GM21381 (cell line): ENCODE measurements around the gene TPCN1.
"Not testable (repeated sequence)": the region's sequence is repeated elsewhere in the genome, so short reads cannot be mapped to it uniquely, and the experiment has no call there.

Source experiments
- ATAC-seq: cut with Tn5 transposase; IDR thresholded peaks from one replicate; pipeline ENCODE4 v1.9.1; 2021; ENCODE audit warnings: mild to moderate bottlenecking, moderate library complexity; ENCODE audit not compliant: unreplicated experiment

TPCN1 gene

DNA sequence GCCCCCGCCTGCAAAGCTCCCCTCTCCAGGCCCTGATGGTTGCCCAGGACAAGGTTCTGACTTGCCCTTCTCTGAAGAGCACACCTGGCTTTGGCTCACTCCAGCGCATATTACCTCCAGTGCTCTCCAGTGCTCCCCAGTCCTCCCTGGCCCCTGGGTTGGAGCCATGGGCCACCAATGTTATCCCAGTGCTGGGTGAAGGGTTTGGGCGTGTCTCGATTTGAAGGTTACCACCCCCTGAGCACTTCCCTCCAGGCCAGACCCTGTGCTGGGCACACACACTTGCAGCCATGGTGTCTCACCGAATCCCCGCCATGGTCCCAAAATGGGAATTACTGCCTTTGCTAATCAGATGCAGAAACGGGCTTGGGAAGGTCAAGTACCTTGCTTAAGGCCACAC, 24.7 kb upstream of the TPCN1 start:
- ATAC-seq, result no peak

- peak; percentile 75 for ATAC-seq
Measured at GRCh38 chr12:113196990-113197389, 24.3 kb upstream of the TPCN1 start.

GRCh38 chr12:113197518-113198077, 23.7 kb upstream of the TPCN1 start:
- ATAC-seq, result no peak

- no peak for ATAC-seq
Measured at GRCh38 chr12:113198296-113198695, 23.0 kb upstream of the TPCN1 start.

DNA sequence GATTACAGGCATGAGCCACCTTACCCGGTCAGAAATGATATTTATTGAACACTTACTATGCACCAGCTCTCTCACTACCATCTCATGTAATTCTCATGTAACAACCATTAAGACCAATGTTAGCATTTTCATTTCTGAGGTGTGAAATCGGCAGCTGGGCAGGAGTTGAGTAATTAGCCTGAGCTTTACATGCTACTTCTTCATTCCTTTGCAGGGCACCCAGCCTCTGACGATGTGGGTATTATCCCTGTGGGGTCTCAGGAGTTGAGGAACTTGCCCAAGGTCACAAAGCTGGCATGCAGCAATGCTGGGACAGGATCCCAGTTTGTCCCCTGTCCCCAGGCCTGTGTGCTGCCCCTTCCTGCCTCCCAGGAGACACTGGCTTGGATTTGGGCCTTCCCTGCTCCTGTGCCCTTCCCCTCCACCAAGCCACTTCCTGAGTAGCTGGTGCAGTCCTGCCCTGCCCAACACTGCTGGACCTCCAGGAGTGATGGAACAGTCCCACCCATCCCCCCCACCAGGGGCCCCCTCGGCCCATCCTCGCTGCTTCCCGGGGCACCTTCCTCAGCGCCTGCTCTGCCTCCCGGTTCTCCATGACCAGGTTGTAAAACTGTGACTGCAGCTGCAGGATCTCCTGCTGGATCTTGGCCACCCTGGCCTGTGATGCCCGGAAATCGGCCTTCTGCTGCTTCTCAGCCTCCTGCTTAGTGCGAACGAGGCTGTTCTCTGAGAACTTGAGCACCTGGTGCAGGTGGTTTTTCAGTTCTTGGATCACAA, 21.1 kb upstream of the TPCN1 start:
- ATAC-seq, result no peak

DNA sequence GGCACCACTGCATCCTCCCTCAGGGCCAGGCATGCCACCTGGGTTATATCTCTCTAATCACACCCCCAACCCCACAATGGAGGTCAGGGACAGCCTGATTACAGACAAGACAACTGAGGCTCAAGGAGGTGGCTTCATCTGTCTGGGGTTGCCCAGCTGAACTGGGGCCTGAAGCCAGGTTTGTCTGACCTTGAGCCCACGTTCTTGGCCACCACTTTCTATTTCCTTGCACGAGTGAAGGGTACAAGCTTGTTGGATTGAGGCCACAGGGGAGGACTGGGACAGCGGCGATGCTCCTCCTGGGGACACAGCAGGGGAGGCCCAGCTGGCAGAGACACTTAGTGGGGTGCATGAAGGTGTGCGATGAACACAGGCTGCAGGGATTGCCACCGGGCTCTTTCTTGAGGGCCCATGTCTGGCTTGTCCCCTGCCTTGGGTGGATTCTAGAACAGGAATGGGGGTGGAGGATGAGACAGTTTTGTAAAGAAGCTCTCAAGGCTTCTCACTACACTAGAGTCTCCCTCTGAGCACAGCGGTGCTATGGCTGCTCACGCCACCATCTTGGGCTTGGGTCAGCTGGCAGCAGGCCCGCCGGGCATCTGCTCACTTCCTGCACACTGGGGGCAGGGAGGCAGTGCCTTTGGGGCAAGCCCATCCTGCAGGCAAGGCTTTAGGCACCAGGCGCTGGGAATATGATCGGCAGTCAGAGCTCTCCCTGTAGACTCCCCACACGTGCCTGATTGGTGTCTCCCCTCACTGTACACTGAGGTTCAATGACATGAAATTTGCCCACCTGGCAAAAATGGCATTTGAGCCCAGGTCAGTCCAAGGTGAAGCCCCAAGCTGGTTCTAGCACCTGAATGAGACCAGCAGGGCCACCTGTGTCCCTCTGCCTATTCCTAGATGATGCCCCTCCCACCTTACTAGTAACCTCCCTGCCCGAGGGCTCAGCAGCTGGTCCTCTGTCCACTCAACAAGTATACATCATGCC, 19.8 kb upstream of the TPCN1 start:
- no peak for ATAC-seq

DNA sequence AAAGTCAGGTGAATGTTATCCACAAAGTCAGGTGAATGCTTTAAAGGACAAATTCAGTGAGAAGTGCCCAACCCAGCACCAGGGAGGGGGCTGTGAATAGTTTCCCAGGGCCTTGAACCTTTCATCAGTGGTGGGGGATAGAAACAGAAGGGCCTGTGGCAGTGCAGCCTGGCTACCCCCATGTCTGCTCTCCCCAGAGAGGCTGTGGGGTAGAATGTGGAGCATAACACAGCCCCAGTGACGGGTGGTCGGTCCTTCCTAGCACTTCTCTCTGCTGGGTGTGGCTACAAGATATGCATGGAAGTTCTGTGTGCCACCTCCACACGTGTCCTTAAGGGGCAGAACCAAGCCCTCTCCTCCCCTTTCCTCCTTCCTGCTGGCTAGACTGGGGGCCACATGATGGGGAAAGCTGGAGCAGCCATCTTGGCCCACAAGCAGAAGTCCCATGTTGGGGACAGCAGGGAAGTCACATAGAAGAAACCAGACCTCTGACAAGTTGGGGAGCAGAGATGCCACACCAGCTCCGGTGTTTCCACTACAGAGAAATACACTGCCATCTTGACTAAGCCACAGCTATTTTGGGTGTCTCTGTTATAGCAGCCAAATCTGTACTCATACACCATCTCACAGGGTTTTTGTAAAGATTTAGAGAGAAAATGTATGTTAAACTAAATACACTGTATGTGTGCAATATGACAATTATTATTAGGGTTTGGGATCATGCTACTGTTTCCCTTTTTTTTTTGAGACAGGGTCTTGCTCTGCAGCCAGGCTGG, 18.8 kb upstream of the TPCN1 start:
- no peak for ATAC-seq

DNA sequence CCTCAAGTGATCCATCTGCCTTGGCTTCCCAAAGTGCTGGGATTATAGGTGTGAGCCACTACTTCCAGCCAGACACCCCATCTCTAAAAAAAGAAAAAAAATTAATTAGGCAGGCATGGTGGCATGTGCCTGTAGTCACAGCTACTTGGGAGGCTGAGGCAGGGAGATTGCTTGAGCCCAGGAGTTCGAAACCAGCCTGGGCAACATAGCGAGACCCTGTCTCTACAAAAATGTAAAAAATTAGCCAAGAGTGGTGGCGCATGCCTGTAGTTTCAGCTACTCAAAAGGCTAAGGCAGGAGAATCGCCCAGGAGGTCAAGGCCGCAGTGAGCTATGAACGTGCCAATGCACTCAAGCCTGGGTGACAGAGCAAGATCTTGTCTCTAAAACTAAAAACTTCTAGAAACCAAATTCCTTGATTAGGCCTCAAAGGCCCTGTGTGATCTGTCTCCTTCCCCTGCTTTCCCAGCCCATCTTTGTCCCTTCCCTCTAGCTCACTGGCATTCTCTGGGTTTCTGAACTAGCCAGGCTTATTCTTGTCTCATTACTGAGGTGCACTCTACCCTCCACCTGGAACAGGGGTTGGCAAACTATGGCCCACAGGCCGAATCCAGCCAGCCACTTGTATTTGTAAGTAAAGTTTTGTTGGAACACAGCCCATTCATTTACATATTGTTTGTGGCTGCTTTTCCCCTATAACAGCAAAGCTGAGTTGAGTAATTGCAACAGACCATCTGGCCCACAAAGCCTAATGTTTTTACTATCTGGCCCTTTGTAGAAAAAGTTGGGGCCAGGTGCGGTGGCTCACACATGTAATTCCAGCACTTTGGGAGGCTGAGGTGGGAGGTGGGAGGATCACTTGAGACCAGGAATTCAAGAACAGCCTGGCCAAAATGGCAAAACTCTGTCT, 17.2 kb upstream of the TPCN1 start:
- ATAC-seq, result no peak

DNA sequence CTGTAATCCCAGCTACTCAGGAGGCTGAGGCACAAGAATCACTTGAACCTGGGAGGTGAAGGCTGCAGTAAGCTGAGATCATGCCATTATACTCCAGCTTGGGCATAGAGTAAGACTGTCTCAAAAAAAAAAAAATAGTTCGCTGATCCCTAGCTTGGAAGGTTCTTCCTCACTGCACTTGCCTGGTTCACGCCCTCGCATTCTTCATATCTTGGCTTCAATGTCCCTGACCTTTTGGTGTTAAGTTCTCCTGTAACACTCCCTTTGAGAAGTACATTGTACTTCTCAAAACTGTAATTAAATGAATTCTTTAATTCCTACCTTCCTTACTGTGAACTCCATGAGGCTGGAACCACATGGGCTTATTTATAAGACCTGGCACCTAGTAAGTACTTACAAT, 16.5 kb upstream of the TPCN1 start:
- ATAC-seq, result no peak

DNA sequence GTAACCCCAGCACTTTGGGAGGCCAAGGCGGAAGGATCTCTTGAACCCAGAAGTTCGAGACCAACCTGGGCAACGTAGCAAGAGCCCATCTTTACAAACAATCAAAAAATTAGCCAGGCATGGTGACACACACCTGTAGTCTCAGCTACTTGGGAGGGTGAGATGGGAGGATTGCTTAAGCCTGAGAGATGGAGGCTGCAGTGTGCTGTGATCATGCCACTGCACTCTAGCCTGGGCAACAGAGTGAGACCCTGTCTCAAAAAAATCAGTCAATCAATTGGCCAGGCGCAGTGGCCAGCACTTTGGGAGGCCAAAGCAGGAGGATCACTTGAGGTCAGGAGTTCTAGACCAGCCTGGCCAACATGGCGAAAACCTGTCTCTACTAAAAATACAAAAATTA, 14.5 kb upstream of the TPCN1 start:
- ATAC-seq, result not testable (repeated sequence)

GRCh38 chr12:113207613-113208040, 13.6 kb upstream of the TPCN1 start:
- no peak for ATAC-seq

DNA sequence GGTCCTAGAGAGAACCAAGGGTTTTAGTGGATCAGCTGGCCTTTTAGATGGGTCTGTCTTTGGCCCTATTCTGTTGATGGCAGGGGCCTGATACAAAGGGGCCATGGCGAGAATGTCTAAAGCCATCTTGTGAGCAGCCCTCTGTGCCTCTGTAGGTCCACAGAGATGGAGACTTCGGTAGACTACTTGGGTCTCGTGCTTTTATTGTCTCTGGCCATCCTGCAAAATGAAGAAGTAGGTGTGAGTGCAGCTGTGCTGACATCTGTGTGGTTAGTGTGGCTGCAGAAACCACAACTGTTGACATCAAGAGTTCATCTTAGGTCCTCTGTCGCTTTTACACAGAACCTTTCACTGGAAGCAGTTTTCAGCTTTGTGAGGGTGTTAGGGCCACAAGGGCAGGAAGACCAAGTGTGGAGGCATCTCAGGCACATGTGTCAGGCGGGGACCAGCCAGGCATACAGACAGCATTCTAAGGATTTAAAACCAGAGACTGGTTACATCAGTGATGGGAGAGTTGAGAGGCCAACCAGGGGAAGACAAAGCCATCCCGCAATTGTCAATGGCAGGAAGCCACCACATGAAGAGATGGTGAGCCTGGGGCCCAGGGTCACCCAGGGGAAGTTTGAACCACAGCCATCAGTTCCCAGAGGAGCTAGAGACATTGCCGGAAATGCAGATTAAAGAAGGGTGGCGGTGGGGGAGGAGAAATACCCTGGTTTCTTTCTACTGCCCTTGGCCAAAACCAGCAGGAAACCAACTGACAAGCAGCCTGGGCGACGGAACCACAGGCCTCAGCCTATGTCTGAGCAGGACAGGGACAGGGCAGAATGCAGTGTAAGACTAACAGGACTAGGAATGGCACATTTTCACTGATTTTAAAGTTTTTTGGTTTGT, 13.0 kb upstream of the TPCN1 start:
- peak; percentile 79 for ATAC-seq

DNA sequence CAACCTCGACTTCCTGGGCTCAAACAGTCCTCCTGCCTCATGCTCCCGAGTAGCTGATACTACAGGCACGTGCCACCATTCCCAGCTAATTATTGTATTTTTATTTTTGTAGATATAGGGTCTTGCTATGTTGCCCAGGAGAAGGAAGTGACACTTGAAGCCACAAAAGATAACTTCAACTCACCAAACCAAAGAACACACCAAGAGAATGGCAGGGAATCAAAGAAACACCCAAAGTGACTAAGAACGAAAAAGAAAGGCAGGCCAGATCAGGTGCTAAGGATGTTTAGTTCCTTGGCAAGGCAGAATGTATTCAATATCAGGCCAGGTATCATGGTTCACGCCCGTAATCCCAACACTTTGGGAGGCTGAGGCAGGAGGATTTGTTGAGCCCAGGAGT, 10.1 kb upstream of the TPCN1 start:
- no peak for ATAC-seq

- ATAC-seq, result peak; percentile 62
Measured at GRCh38 chr12:113214895-113215400, 6.3 kb upstream of the TPCN1 start.

- no peak for ATAC-seq
Measured at GRCh38 chr12:113216027-113216426, 5.2 kb upstream of the TPCN1 start.

DNA sequence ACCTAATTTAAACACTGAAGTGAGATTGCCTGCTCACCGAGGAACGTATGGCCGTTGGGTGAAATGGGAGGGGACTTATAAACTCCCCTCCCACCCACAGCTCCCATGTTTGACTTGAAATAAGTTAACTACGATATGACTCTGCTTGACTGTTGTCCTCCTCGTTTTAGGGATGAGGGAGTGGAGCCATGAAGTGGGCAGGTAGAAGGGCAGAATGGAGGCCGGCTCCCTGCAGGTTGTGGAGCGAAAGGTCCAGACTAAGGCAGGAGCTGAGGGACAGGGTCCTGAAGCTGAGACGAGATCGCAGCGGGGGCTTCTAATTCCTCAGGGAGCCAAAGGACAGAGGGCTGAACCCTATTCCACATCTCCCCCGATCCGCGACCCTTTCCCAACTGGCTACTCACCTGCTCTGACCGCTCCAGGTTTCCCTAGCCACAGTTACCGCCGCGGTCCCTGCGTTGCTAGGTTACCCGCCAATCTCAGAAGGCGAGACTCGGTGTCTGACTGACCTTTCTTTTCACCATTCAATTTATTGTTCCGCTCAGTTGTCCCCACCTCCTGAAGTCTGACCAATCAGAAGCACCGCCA, 577 bp upstream of the TPCN1 start:
- no peak for ATAC-seq

- no peak for ATAC-seq
Measured at GRCh38 chr12:113221997-113222729, 899 bp downstream of the TPCN1 start.
